Measurements from ENCODE around the gene SEZ6. TPM values are rescaled to one million over a fixed set of nuclear protein-coding genes. Genes with fewer than 3 reads are reported as not detected.
A peak's percentile ranks its signal among the peaks of the same experiment; 100 is the strongest.

Gene SEZ6
- total RNA-seq, 1 donor from 2014 or later: not detected

DNA sequence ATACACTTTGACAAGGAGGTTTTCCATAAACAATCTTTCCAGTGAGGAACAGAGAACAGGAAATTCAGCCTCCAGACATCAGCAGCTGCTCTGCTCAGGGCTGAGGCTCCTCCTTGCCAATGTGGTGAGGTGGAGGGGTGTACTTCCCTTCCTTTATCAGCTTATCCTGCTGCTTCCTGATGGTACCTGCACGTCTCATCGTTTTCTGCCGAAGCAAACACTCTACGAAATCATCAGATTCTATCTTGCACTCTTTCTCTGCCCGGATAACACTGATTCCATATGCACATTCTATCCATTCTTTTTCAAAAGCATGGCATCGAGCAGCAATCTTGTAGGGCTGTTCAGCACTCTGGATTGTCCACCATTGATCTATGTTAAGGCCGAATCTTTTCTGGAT lies 15.4 kb upstream of the SEZ6 start:
- Mint-ChIP-seq H3K27me3 (ENCODE audit: low read depth) (peaks cover 94% of the 10 kb centered on the region), H3K9me3 (no peaks in the 10 kb centered on the region), H3K4me3 (no peak overlapping the region), H3K27ac (no peak overlapping the region), H3K4me1 (peaks cover 5% of the 10 kb centered on the region), H3K36me3 (no peaks in the 10 kb centered on the region)
- no peak for DNase-seq (ENCODE audit: low spot score in 2 of 2, unreplicated experiment in 2 of 2)
- TF ChIP-seq, protein P1, sequence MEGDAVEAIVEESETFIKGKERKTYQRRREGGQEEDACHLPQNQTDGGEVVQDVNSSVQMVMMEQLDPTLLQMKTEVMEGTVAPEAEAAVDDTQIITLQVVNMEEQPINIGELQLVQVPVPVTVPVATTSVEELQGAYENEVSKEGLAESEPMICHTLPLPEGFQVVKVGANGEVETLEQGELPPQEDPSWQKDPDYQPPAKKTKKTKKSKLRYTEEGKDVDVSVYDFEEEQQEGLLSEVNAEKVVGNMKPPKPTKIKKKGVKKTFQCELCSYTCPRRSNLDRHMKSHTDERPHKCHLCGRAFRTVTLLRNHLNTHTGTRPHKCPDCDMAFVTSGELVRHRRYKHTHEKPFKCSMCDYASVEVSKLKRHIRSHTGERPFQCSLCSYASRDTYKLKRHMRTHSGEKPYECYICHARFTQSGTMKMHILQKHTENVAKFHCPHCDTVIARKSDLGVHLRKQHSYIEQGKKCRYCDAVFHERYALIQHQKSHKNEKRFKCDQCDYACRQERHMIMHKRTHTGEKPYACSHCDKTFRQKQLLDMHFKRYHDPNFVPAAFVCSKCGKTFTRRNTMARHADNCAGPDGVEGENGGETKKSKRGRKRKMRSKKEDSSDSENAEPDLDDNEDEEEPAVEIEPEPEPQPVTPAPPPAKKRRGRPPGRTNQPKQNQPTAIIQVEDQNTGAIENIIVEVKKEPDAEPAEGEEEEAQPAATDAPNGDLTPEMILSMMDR (IDR thresholded peaks at IDR 0.05; ENCODE audit: unreplicated experiment): no peak

- Mint-ChIP-seq H3K27me3 (ENCODE audit: low read depth) (peaks cover 98% of the 10 kb centered on the region), H3K27ac (no peak overlapping the region), H3K4me3 (no peak overlapping the region), H3K9me3 (no peaks in the 10 kb centered on the region), H3K4me1 (peaks cover 5% of the 10 kb centered on the region), H3K36me3 (no peaks in the 10 kb centered on the region)
- TF ChIP-seq, protein P1 (IDR thresholded peaks at IDR 0.05; ENCODE audit: unreplicated experiment): no peak
- DNase-seq (ENCODE audit: low spot score in 2 of 2, unreplicated experiment in 2 of 2): no peak
These were observed 14.7 kb upstream of the SEZ6 start for GRCh38 chr17:29020576-29020975.

DNA sequence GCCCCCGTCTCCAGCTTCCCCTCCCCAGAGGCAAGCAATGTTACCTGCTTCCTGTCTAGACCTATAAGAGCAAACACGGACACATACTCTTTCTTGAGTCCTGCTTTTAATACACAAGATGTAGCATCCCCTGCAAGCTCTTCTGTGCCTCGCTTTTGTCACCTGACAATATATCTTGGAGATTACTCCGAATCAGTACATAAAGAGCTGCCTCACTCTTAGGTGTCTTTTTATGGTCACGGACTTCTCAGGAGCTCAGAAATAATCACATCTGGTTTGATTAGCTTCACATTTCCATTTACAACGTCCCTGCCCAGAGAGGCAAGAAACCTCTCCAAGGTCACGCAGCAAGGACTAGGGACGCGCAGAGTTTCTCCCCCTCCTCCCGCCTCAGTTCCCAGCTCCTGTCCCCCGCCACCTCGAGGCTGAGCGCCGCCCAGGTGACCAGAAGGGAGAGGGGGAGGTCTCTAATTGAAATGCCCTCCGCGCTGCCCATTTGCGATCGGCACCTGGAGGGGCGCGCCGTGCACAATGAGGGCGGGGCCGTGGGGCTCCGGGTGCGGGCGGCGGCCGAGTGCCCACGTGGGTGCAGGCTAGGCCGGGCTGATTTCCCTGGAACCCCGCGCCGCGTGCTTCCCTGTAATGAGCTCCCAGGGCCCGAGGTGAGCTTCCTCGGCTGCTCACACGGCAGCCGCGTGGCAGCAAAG lies 13.8 kb upstream of the SEZ6 start:
- H3K4me1 Mint-ChIP-seq: peaks cover 5% of the 10 kb centered on the region
- no peak for DNase-seq (ENCODE audit: low spot score in 2 of 2, unreplicated experiment in 2 of 2)
- no peaks in the 10 kb centered on the region for H3K36me3 Mint-ChIP-seq
- peaks cover 97% of the 10 kb centered on the region for H3K27me3 Mint-ChIP-seq (ENCODE audit: low read depth)
- H3K27ac Mint-ChIP-seq: no peak overlapping the region
- H3K4me3 Mint-ChIP-seq: peak overlapping the region; percentile 20
- no peaks in the 10 kb centered on the region for H3K9me3 Mint-ChIP-seq
- TF ChIP-seq, protein P1 (IDR thresholded peaks at IDR 0.05; ENCODE audit: unreplicated experiment): no peak

DNA sequence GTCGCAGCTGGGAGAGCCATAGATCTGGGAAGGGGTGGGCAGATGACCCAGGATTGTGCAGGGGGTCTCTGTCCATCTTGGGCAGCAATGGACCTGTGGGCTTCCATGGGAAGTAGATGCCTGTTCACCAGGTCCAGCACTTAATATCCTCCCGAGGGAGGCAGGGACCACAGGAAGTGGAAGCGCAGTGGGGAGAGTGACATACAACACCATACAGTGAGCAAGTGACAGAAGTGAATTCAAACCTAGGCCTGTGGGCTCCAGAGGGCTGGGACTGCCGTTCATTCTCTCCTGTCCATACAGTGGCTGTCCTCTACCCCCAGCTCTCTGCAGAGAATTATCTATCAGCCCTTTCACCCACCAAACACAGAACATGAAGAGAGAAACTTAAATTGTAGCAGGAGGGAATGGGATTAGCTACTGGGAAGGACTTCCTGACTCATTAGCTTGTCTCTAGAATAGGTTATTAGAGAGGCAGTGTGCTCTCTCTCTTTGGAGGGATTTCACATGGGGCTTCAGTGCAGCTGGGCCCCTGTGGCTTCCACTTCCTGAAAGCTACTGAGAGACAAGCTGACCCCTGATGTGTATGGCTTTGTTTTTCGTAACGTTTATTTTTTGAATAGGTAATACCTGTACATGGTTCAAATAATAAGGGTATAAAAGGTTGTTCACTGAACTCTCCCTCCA lies 13.1 kb upstream of the SEZ6 start:
- H3K27me3 Mint-ChIP-seq (ENCODE audit: low read depth): peaks cover 97% of the 10 kb centered on the region
- H3K4me3 Mint-ChIP-seq: no peak overlapping the region
- DNase-seq (ENCODE audit: low spot score in 2 of 2, unreplicated experiment in 2 of 2): no peak
- H3K27ac Mint-ChIP-seq: no peak overlapping the region
- peaks cover 5% of the 10 kb centered on the region for H3K4me1 Mint-ChIP-seq
- TF ChIP-seq, protein P1 (IDR thresholded peaks at IDR 0.05; ENCODE audit: unreplicated experiment): no peak
- no peaks in the 10 kb centered on the region for H3K9me3 Mint-ChIP-seq
- H3K36me3 Mint-ChIP-seq: no peaks in the 10 kb centered on the region

GRCh38 chr17:29016345-29017210 lies 10.7 kb upstream of the SEZ6 start:
- Mint-ChIP-seq H3K4me1 (peaks cover 5% of the 10 kb centered on the region), H3K27me3 (ENCODE audit: low read depth) (peaks cover 97% of the 10 kb centered on the region), H3K4me3 (no peak overlapping the region), H3K9me3 (no peaks in the 10 kb centered on the region), H3K27ac (no peak overlapping the region), H3K36me3 (no peaks in the 10 kb centered on the region)
- no peak for DNase-seq (ENCODE audit: low spot score in 2 of 2, unreplicated experiment in 2 of 2)
- TF ChIP-seq, protein P1 (IDR thresholded peaks at IDR 0.05; ENCODE audit: unreplicated experiment): no peak
